CD14-positive monocyte (primary cell): ENCODE results near the gene FBXO5. TPM values are rescaled to one million over a fixed set of nuclear protein-coding genes. Genes with fewer than 3 reads are reported as not detected.
"Not testable (repeated sequence)": the region's sequence is repeated elsewhere in the genome, so short reads cannot be mapped to it uniquely, and the experiment has no call there.

Experiments used
- DNase-seq, 3 donors: peaks; one replicate each; pipeline ENCODE4 v3.0.0-alpha.2; 2011 to 2022
- H2AFZ ChIP-seq: 2 replicates; pipeline ENCODE4 v1.6.0; 2012; ENCODE audit warnings: mild to moderate bottlenecking, low read depth, low read length, inconsistent platforms; ENCODE audit not compliant: insufficient read depth, poor library complexity, severe bottlenecking
- H3K27ac ChIP-seq, 2 donors: 1 replicate in 1 of 2; 2 replicates in 1 of 2; pipeline ENCODE4 v1.5.1; 2012 to 2013; ENCODE audit warnings: low read length in 2 of 2, control low read depth in 1 of 2, inconsistent platforms in 1 of 2, low read depth in 1 of 2, mild to moderate bottlenecking in 1 of 2
- H3K27me3 ChIP-seq, 2 donors: one replicate each; pipeline versions ENCODE4 v1.6.0 to v1.6.1; 2011 to 2013; ENCODE audit warnings: low read length in 2 of 2; ENCODE audit not compliant: control insufficient read depth in 2 of 2, insufficient read depth in 2 of 2
- H3K36me3 ChIP-seq, 2 donors: replicated peaks in 1 of 2; 1 replicate in 1 of 2; 2 replicates in 1 of 2; pipeline versions ENCODE4 v1.5.1 to v1.6.1; 2012 to 2013; ENCODE audit warnings: low read length in 2 of 2, control low read depth in 1 of 2, inconsistent platforms in 1 of 2, mild to moderate bottlenecking in 1 of 2; ENCODE audit not compliant: insufficient read depth in 2 of 2, control insufficient read depth in 1 of 2
- H3K4me1 ChIP-seq, 2 donors: 1 replicate in 1 of 2; 2 replicates in 1 of 2; pipeline versions ENCODE4 v1.5.1 to v1.6.1; 2012 to 2013; ENCODE audit warnings: low read length in 2 of 2, control low read depth in 1 of 2, inconsistent platforms in 1 of 2, mild to moderate bottlenecking in 1 of 2, moderate library complexity in 1 of 2; ENCODE audit not compliant: insufficient read depth in 2 of 2, control insufficient read depth in 1 of 2
- H3K4me2 ChIP-seq: replicated peaks from 2 replicates; pipeline ENCODE3; 2012; ENCODE audit warnings: low read length, moderate library complexity, mild to moderate bottlenecking; ENCODE audit not compliant: poor library complexity, severe bottlenecking; ENCODE audit errors: extremely low read depth
- H3K4me3 ChIP-seq, 3 experiments: fragments of 200-600 bp in 1 of 3; sonication (generic) in 1 of 3; replicated peaks in 1 of 3; 1 replicate in 2 of 3; 2 replicates in 1 of 3; pipeline ENCODE4 v1.5.1; 2011 to 2013; ENCODE audit warnings: low read length in 3 of 3, mild to moderate bottlenecking in 3 of 3, control low read depth in 2 of 3, low read depth in 2 of 3, inconsistent platforms in 1 of 3, moderate library complexity in 1 of 3
- H3K79me2 ChIP-seq: 2 replicates; pipeline ENCODE4 v1.6.0; 2012; ENCODE audit warnings: mild to moderate bottlenecking, control low read depth, inconsistent platforms, low read length, moderate library complexity; ENCODE audit not compliant: insufficient read depth
- H3K9ac ChIP-seq: 2 replicates; pipeline ENCODE4 v1.6.0; 2017; ENCODE audit warnings: low read length, mild to moderate bottlenecking; ENCODE audit not compliant: insufficient read depth, poor library complexity, severe bottlenecking
- H3K9me3 ChIP-seq, 2 donors: replicated peaks in 1 of 2; 1 replicate in 1 of 2; 2 replicates in 1 of 2; pipeline versions ENCODE4 v1.5.1 to v1.6.1; 2012 to 2013; ENCODE audit warnings: low read length in 2 of 2, control low read depth in 1 of 2; ENCODE audit not compliant: control insufficient read depth in 1 of 2, insufficient read depth in 1 of 2
- H4K20me1 ChIP-seq: 2 replicates; pipeline ENCODE4 v1.6.0; 2012; ENCODE audit warnings: mild to moderate bottlenecking, low read length, control low read depth, moderate library complexity; ENCODE audit not compliant: insufficient read depth
- H3K27ac Mint-ChIP-seq, 7 donors: one replicate each; pipeline ENCODE4 v1.8.0; 2020; ENCODE audit warnings: mild to moderate bottlenecking in 7 of 7, mixed read lengths in 7 of 7, moderate library complexity in 6 of 7, inconsistent platforms in 2 of 7
- H3K27me3 Mint-ChIP-seq, 3 donors: one replicate each; pipeline ENCODE4 v1.8.0; 2021 to 2022; ENCODE audit warnings: low read depth in 3 of 3, mild to moderate bottlenecking in 3 of 3, mixed read lengths in 3 of 3, moderate library complexity in 3 of 3, inconsistent platforms in 1 of 3
- H3K36me3 Mint-ChIP-seq, 2 donors: one replicate each; pipeline ENCODE4 v1.8.0; 2020; ENCODE audit warnings: mixed read lengths in 2 of 2, inconsistent platforms in 1 of 2, mild to moderate bottlenecking in 1 of 2
- H3K4me1 Mint-ChIP-seq: one replicate; pipeline ENCODE4 v1.8.0; 2020; ENCODE audit warnings: mild to moderate bottlenecking, mixed read lengths
- H3K4me3 Mint-ChIP-seq, 2 donors: one replicate each; pipeline ENCODE4 v1.8.0; 2020; ENCODE audit warnings: mild to moderate bottlenecking in 2 of 2, mixed read lengths in 2 of 2, moderate library complexity in 1 of 2
- H3K9me3 Mint-ChIP-seq, 7 donors: one replicate each; pipeline ENCODE4 v1.8.0; 2020 to 2022; ENCODE audit warnings: mixed read lengths in 7 of 7, mild to moderate bottlenecking in 6 of 7, moderate library complexity in 6 of 7, inconsistent platforms in 2 of 7
- WGBS: methylation state at CpG from one replicate; pipeline ENCODE4 v1.1.5; 2013; ENCODE audit warnings: missing lambda C conversion rate; ENCODE audit not compliant: insufficient coverage; 5-methylcytosine and 5-hydroxymethylcytosine counted together
- intact Hi-C, 2 donors: fragments of 100-400 bp; cut with micrococcal nuclease; formaldehyde crosslinking; loops; one replicate each; pipeline versions ENCODE4 v1.15.0 to v1.15.1; 2023
- polyA plus RNA-seq, 3 donors: library from polyadenylated mRNA; depleted of rRNA in 1 of 3; unstranded in 2 of 3; stranded (reverse) in 1 of 3; fragments of 300-500 nt in 2 of 3; fragments of >200 nt in 1 of 3; fragmentation: Illumina TruSeq in 2 of 3; gene quantifications; 1 replicate in 2 of 3; 2 replicates in 1 of 3; pipeline ENCODE4 v1.2.3, GENCODE V29; 2012 to 2021
- TF ChIP-seq, protein P1 (sequence below): fragments of 200-600 bp; IDR thresholded peaks from one replicate; pipeline ENCODE4 v1.8.0; 2022; ENCODE audit warnings: antibody characterized with exemption, mild to moderate bottlenecking

Gene FBXO5
- polyA plus RNA-seq, 3 donors, result 1.0 to 1.9 (median 1.3) TPM

DNA sequence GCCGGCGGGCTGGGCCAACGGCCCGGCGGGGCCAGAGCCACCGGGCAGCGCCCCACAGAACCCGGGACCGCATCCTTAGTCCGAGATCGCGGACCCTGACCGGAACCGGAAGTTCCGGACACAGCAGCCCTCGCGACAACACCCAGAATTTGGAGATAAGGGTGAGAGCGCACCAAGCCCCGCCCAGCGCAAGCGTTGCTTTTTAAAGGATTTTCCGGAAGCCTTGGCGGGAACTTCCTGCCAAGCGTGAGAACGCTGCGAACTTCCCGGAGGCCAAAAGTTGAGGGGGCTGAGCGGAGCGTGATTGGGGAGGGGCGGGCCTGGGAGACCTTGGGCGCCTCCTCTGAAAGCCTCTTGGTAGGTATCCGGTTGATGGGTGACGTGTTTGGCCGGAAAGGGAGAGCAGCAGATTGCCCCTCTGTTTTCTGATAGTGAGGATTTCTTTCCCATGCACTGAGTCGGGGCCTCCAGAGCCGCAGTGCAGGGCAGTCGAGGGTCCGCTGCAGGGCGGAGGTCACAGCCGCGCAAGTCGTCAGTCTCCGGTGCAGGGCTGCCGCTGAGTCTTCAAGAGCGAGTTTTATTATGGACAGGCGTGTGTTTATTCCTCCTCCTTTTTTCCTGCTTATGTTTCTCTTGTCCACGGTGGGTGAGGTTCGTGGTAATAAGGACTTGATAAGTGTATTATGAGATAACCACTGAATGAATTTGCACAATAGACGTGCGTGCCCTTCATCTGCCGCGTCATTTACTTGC lies 19.9 kb upstream of the FBXO5 start, which contains the start of gene MTRF1L:
TSS of gene MTRF1L (minus strand) at position 97 of the 753 bp plus-strand sequence. CDS start at position 73, 24 bp downstream.
- Histone ChIP-seq H3K36me3 (peaks cover 2 to 14% of the 10 kb centered on the region in 2 donors), H3K4me3 (peak within 1 kb of the TSS; percentile 88 to 94 (median 94)), H3K4me1 (peaks cover 21 to 32% of the 10 kb centered on the region in 2 donors), H3K9me3 (no peaks in the 10 kb centered on the region), H3K27ac (peak within 1 kb of the TSS; percentile 71 to 84), H2AFZ (peak within 1 kb of the TSS; percentile 94), H3K4me2 (peak within 1 kb of the TSS; percentile 94), H4K20me1 (peaks cover 28% of the 10 kb centered on the region), H3K9ac (peak within 1 kb of the TSS; percentile 84), H3K79me2 (peaks cover 61% of the 10 kb centered on the region), H3K27me3 (no peaks in the 10 kb centered on the region)
- H3K4me3 Mint-ChIP-seq, result peak within 1 kb of the TSS; percentile 99
- DNase-seq, result peak; percentile 87 to 95 (median 89)
- H3K36me3 Mint-ChIP-seq, result peaks cover 8 to 13% of the 10 kb centered on the region in 2 donors
- under 1% methylated on average over 39 of the region's 52 CpGs for WGBS
- H3K4me1 Mint-ChIP-seq, result peaks cover 37% of the 10 kb centered on the region
- peaks cover 0 to 4% (median 0%) of the 10 kb centered on the region in 7 donors for H3K9me3 Mint-ChIP-seq
- intact Hi-C loops, result no loop called here
- TF ChIP-seq, protein P1, sequence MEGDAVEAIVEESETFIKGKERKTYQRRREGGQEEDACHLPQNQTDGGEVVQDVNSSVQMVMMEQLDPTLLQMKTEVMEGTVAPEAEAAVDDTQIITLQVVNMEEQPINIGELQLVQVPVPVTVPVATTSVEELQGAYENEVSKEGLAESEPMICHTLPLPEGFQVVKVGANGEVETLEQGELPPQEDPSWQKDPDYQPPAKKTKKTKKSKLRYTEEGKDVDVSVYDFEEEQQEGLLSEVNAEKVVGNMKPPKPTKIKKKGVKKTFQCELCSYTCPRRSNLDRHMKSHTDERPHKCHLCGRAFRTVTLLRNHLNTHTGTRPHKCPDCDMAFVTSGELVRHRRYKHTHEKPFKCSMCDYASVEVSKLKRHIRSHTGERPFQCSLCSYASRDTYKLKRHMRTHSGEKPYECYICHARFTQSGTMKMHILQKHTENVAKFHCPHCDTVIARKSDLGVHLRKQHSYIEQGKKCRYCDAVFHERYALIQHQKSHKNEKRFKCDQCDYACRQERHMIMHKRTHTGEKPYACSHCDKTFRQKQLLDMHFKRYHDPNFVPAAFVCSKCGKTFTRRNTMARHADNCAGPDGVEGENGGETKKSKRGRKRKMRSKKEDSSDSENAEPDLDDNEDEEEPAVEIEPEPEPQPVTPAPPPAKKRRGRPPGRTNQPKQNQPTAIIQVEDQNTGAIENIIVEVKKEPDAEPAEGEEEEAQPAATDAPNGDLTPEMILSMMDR, result no peak
- H3K27ac Mint-ChIP-seq, result peak within 1 kb of the TSS; percentile 90 to 97 (median 95)
- H3K27me3 Mint-ChIP-seq, result no peaks in the 10 kb centered on the region

DNA sequence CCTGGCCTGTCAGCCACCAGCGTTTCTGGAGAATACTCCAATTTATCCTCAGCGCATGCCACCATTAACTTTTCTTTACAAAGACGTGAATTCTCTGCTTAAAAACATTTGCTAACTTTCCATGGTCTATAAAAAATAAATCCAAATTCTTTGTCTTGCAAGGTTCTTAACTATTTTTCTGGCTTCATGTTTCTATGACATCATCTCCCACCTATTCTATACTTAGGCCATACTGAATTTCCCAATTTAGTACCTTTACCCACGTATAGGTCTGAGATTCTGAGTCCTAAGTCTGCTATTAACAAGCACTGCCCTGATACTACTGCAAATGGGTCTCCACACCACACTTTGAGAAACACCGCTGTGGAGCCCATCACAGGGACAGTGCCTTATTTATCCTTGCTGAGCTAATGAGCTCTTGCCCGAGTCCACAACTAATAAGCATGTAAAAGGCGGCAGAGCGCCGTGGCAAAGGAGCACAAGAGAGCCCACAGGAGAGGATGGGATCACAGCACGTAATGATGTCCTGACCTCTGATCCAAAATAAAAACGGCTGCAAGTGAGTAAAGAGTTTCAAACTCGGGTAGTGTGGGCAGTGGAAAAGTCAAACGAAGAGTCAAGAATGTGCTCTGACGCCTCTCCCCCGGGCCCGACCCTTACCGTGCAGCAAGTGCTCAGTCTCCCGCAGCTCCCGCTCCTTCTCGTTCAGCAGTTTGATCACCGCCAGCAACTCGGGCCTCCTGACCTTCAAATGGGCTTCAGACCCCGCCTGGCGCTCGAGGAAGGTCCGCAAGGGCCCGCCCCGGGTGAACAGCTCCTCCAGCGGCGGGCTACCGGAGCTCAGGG lies 19.1 kb upstream of the FBXO5 start:
- Mint-ChIP-seq H3K27ac (peak overlapping the region; percentile 86 to 97 (median 91)), H3K9me3 (peaks cover 0 to 4% (median 0%) of the 10 kb centered on the region in 7 donors), H3K4me3 (peak overlapping the region; percentile 99), H3K36me3 (peaks cover 16 to 20% of the 10 kb centered on the region in 2 donors), H3K4me1 (peaks cover 37% of the 10 kb centered on the region), H3K27me3 (no peaks in the 10 kb centered on the region)
- TF ChIP-seq, protein P1, result no peak
- Histone ChIP-seq H3K36me3 (peaks cover 9 to 22% of the 10 kb centered on the region in 2 donors), H3K9me3 (no peaks in the 10 kb centered on the region), H2AFZ (peak overlapping the region; percentile 94), H4K20me1 (peaks cover 35% of the 10 kb centered on the region), H3K27ac (peak overlapping the region; percentile 71 to 84), H3K4me1 (peaks cover 21 to 32% of the 10 kb centered on the region in 2 donors), H3K9ac (peak overlapping the region; percentile 84), H3K27me3 (no peaks in the 10 kb centered on the region), H3K4me2 (peak overlapping the region; percentile 94), H3K4me3 (peak overlapping the region; percentile 88 to 94 (median 94)), H3K79me2 (peaks cover 68% of the 10 kb centered on the region)
- intact Hi-C loops, result no loop called here
- DNase-seq, result peak in 1 of 3 donors; percentile 10
- WGBS, result 5% methylated on average over 23 of the region's 31 CpGs

GRCh38 chr6:153000790-153001189 lies 17.9 kb upstream of the FBXO5 start:
- H3K9ac ChIP-seq, DNase-seq: not testable (repeated sequence)

More at GRCh38 chr6:153000790-153001189, 17.9 kb upstream of the FBXO5 start:
- Histone ChIP-seq H3K4me2 (peak overlapping the region; percentile 18), H3K4me1 (peaks cover 21 to 32% of the 10 kb centered on the region in 2 donors), H3K36me3 (peaks cover 21 to 34% of the 10 kb centered on the region in 2 donors), H3K79me2 (peaks cover 80% of the 10 kb centered on the region), H3K4me3 (peak overlapping the region in 1 of 3 experiments; percentile 94), H4K20me1 (peaks cover 47% of the 10 kb centered on the region)
- intact Hi-C loops, H3K27ac Mint-ChIP-seq, H3K27me3 ChIP-seq, H3K9me3 Mint-ChIP-seq, H3K9me3 ChIP-seq, H2AFZ ChIP-seq, H3K27me3 Mint-ChIP-seq, H3K4me3 Mint-ChIP-seq, H3K27ac ChIP-seq: not testable (repeated sequence)
- 100% methylated on average over 5 of the region's 9 CpGs for WGBS
- Mint-ChIP-seq H3K36me3 (peaks cover 23 to 25% of the 10 kb centered on the region in 2 donors), H3K4me1 (peaks cover 37% of the 10 kb centered on the region)
